ENCODE measurements around the gene NDUFAF4.

NDUFAF4 gene

DNA sequence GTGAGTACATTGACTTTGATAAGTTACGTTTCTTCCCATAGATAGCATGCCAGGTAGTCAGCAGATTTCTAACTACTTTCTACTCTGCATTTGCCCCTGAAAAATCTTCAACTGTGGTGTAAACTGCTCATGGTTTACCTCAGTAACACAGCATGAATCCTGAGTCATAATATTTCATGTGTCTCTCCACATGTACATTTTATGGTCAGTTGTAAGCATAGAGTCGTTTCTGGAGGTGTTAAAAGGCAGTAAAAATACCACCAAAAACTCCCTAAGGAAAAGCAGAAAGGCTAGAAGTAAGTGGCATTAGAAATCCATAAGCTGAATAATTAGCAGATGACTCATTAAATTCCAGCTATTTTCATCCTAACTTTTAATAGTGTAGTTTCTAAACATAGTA, 56.3 kb downstream of the NDUFAF4 start:
- DNase-seq (ENCODE audit: extremely low spot score, insufficient read length, low read depth) (no peak), FAIRE-seq (no peak)

Data from GM18507 (cell line).